IPS-18a (cell line): ENCODE measurements around the gene WWC1.

Experiments used
- H3K27ac ChIP-seq: one replicate; pipeline ENCODE4 v1.5.1; 2013; ENCODE audit warnings: low read length
- H3K27me3 ChIP-seq: one replicate; pipeline ENCODE4 v1.6.1; 2013; ENCODE audit warnings: mild to moderate bottlenecking, low read length; ENCODE audit not compliant: control insufficient read depth, insufficient read depth
- H3K36me3 ChIP-seq: one replicate; pipeline ENCODE4 v1.6.1; 2013; ENCODE audit warnings: low read depth, low read length; ENCODE audit not compliant: control insufficient read depth
- H3K4me1 ChIP-seq: one replicate; pipeline ENCODE4 v1.6.1; 2013; ENCODE audit warnings: low read depth, low read length; ENCODE audit not compliant: control insufficient read depth
- H3K4me3 ChIP-seq: one replicate; pipeline ENCODE4 v1.5.1; 2013; ENCODE audit warnings: low read length
- H3K9ac ChIP-seq: one replicate; pipeline ENCODE4 v1.6.1; 2013; ENCODE audit warnings: mild to moderate bottlenecking, low read length, moderate library complexity
- H3K9me3 ChIP-seq: one replicate; pipeline ENCODE4 v1.6.1; 2013; ENCODE audit warnings: low read depth, low read length; ENCODE audit not compliant: control insufficient read depth

The WWC1 gene

GRCh38 chr5:168313596-168314204 is 22.3 kb downstream of the WWC1 start:
- Histone ChIP-seq H3K27ac (no peak overlapping the region), H3K36me3 (no peaks in the 10 kb centered on the region), H3K9me3 (no peaks in the 10 kb centered on the region), H3K4me3 (no peak overlapping the region), H3K9ac (no peak overlapping the region), H3K4me1 (peaks cover 24% of the 10 kb centered on the region), H3K27me3 (peaks cover 4% of the 10 kb centered on the region)

- Histone ChIP-seq H3K9me3 (no peaks in the 10 kb centered on the region), H3K4me1 (peaks cover 24% of the 10 kb centered on the region), H3K36me3 (no peaks in the 10 kb centered on the region), H3K27ac (no peak overlapping the region), H3K9ac (no peak overlapping the region), H3K4me3 (no peak overlapping the region), H3K27me3 (no peaks in the 10 kb centered on the region)
These were observed 23.4 kb downstream of the WWC1 start for GRCh38 chr5:168314735-168315411.

GRCh38 chr5:168315416-168316138 is 24.1 kb downstream of the WWC1 start:
- Histone ChIP-seq H3K36me3 (no peaks in the 10 kb centered on the region), H3K4me1 (peaks cover 24% of the 10 kb centered on the region), H3K9ac (no peak overlapping the region), H3K4me3 (no peak overlapping the region), H3K27ac (no peak overlapping the region), H3K27me3 (no peaks in the 10 kb centered on the region), H3K9me3 (no peaks in the 10 kb centered on the region)

- no peak overlapping the region for H3K4me3 ChIP-seq
These were observed 24.7 kb downstream of the WWC1 start for GRCh38 chr5:168316139-168316578.

GRCh38 chr5:168317096-168317520 is 25.7 kb downstream of the WWC1 start:
- H3K4me1 ChIP-seq = peaks cover 24% of the 10 kb centered on the region
- H3K9ac ChIP-seq = no peak overlapping the region
- no peak overlapping the region for H3K27ac ChIP-seq
- H3K9me3 ChIP-seq = no peaks in the 10 kb centered on the region
- H3K36me3 ChIP-seq = no peaks in the 10 kb centered on the region
- no peaks in the 10 kb centered on the region for H3K27me3 ChIP-seq
- H3K4me3 ChIP-seq = no peak overlapping the region

More at GRCh38 chr5:168316139-168316578, 24.7 kb downstream of the WWC1 start:
- Histone ChIP-seq H3K27me3 (no peaks in the 10 kb centered on the region), H3K4me1 (peaks cover 24% of the 10 kb centered on the region), H3K27ac (no peak overlapping the region), H3K36me3 (no peaks in the 10 kb centered on the region), H3K9ac (no peak overlapping the region), H3K9me3 (no peaks in the 10 kb centered on the region)

GRCh38 chr5:168317521-168318147 is 26.2 kb downstream of the WWC1 start:
- Histone ChIP-seq H3K4me3 (no peak overlapping the region), H3K27ac (no peak overlapping the region), H3K9me3 (no peaks in the 10 kb centered on the region), H3K36me3 (no peaks in the 10 kb centered on the region), H3K9ac (no peak overlapping the region), H3K4me1 (peaks cover 24% of the 10 kb centered on the region), H3K27me3 (no peaks in the 10 kb centered on the region)

- Histone ChIP-seq H3K4me1 (peaks cover 24% of the 10 kb centered on the region), H3K4me3 (no peak overlapping the region), H3K36me3 (no peaks in the 10 kb centered on the region), H3K27ac (no peak overlapping the region), H3K9ac (no peak overlapping the region), H3K27me3 (no peaks in the 10 kb centered on the region), H3K9me3 (no peaks in the 10 kb centered on the region)
These were observed 26.8 kb downstream of the WWC1 start for GRCh38 chr5:168318240-168318639.

- no peaks in the 10 kb centered on the region for H3K9me3 ChIP-seq
- H3K27ac ChIP-seq = no peak overlapping the region
- H3K27me3 ChIP-seq = no peaks in the 10 kb centered on the region
- peaks cover 23% of the 10 kb centered on the region for H3K4me1 ChIP-seq
- no peak overlapping the region for H3K9ac ChIP-seq
- no peak overlapping the region for H3K4me3 ChIP-seq
- no peaks in the 10 kb centered on the region for H3K36me3 ChIP-seq
These were observed 28.3 kb downstream of the WWC1 start for GRCh38 chr5:168319774-168320173.

- Histone ChIP-seq H3K27me3 (no peaks in the 10 kb centered on the region), H3K4me1 (peaks cover 14% of the 10 kb centered on the region), H3K36me3 (no peaks in the 10 kb centered on the region), H3K27ac (no peak overlapping the region), H3K4me3 (no peak overlapping the region), H3K9ac (no peak overlapping the region), H3K9me3 (no peaks in the 10 kb centered on the region)
These were observed 29.4 kb downstream of the WWC1 start for GRCh38 chr5:168320805-168321204.

- Histone ChIP-seq H3K27ac (no peak overlapping the region), H3K9ac (no peak overlapping the region), H3K4me1 (peaks cover 16% of the 10 kb centered on the region), H3K9me3 (no peaks in the 10 kb centered on the region), H3K27me3 (no peaks in the 10 kb centered on the region), H3K36me3 (no peaks in the 10 kb centered on the region), H3K4me3 (no peak overlapping the region)
These were observed 33.6 kb downstream of the WWC1 start for GRCh38 chr5:168324859-168325630.

GRCh38 chr5:168327019-168327421 is 35.6 kb downstream of the WWC1 start:
- Histone ChIP-seq H3K27ac (no peak overlapping the region), H3K9ac (no peak overlapping the region), H3K4me3 (no peak overlapping the region), H3K4me1 (peaks cover 29% of the 10 kb centered on the region), H3K36me3 (no peaks in the 10 kb centered on the region), H3K27me3 (no peaks in the 10 kb centered on the region), H3K9me3 (no peaks in the 10 kb centered on the region)
